ENCODE results near the gene PSMC1.

GRCh38 chr14:90319173-90319572, 62.8 kb downstream of the PSMC1 start:
- TF ChIP-seq POLR2A (IDR thresholded peaks at IDR 0.05) (no peak), CTCF (IDR thresholded peaks at IDR 0.05) (no peak)
